ENCODE results near the gene ARPC1B. TPM values are rescaled to one million over a fixed set of nuclear protein-coding genes. Genes with fewer than 3 reads are reported as not detected.

The ARPC1B gene
- total and polyA plus RNA-seq, 2 of the 8 experiments (the other 6 are each of a cell fraction or from before 2014, with no cell fraction given) = 64.5 to 115 TPM

- Histone ChIP-seq H4K91ac (replicated peaks; ENCODE audit: insufficient read length, low read length) (no peak overlapping the region), H4K5ac (ENCODE audit: insufficient read length, low read depth, low read length) (no peak overlapping the region), H2BK12ac (ENCODE audit: low read depth, low read length) (no peak overlapping the region), H2AK5ac (ENCODE audit: low read depth, low read length) (no peak overlapping the region), H3K14ac (ENCODE audit: insufficient read length) (no peak overlapping the region), H3K79me2 (ENCODE audit: control insufficient read depth in 1 of 2, insufficient read depth in 2 of 2, low read length in 2 of 2) (no peaks in the 10 kb centered on the region), H3K79me1 (ENCODE audit: low read depth, low read length) (no peaks in the 10 kb centered on the region), H3K23me2 (ENCODE audit: low read depth, low read length) (peaks cover 4% of the 10 kb centered on the region; the same call in 1 of the 2 replicates), H3K4ac (replicated peaks; ENCODE audit: insufficient read length, low read depth, low read length) (no peak overlapping the region), H3K27ac (ENCODE audit: low read depth, low read length) (no peak overlapping the region), H3K4me1 (replicated peaks in 1 of 4; ENCODE audit: control insufficient read depth in 3 of 4, insufficient read depth in 4 of 4, low read length in 3 of 4) (peaks cover 2 to 12% (median 5%) of the 10 kb centered on the region in 4 experiments; a peak in 6 of 7 replicates), H3K56ac (replicated peaks; ENCODE audit: insufficient read length, low read depth, low read length) (no peak overlapping the region), H4K20me1 (replicated peaks in 1 of 2; ENCODE audit: control insufficient read depth in 1 of 2, insufficient read depth in 2 of 2, low read length in 2 of 2) (peaks cover 14 to 27% of the 10 kb centered on the region in 2 experiments), H3K4me3 (ENCODE audit: extremely low read depth in 1 of 4, insufficient read depth in 2 of 4, low read depth in 3 of 4, low read length in 4 of 4) (no peak overlapping the region), H2AFZ (ENCODE audit: low read length) (no peak overlapping the region), H2BK120ac (replicated peaks; ENCODE audit: low read depth, low read length) (no peak overlapping the region), H3K18ac (ENCODE audit: extremely low read depth, low read length) (no peak overlapping the region), H2BK20ac (ENCODE audit: low read length) (no peak overlapping the region), H3K9ac (replicated peaks in 1 of 4; ENCODE audit: extremely low read depth in 1 of 4, low read depth in 3 of 4, low read length in 3 of 4) (no peak overlapping the region; a peak in 1 of 7 replicates), H3K23ac (ENCODE audit: insufficient read length) (no peak overlapping the region), H3K36me3 (ENCODE audit: control insufficient read depth in 2 of 4, insufficient read depth in 4 of 4, low read length in 3 of 4) (peaks cover 20 to 68% (median 39%) of the 10 kb centered on the region in 4 experiments), H2BK15ac (ENCODE audit: low read length) (no peak overlapping the region), H3K9me3 (ENCODE audit: insufficient read depth in 2 of 2, low read depth in 1 of 2, low read length in 1 of 2) (no peaks in the 10 kb centered on the region), H3K4me2 (ENCODE audit: insufficient read depth in 1 of 2, low read depth in 2 of 2, low read length in 2 of 2) (no peak overlapping the region), H2BK5ac (ENCODE audit: low read depth, low read length) (no peak overlapping the region), H3K27me3 (replicated peaks in 1 of 4; ENCODE audit: control insufficient read depth in 3 of 4, extremely low read depth in 1 of 4, insufficient read depth in 3 of 4, low read length in 3 of 4) (no peaks in the 10 kb centered on the region), H4K8ac (ENCODE audit: extremely low read depth, insufficient read depth, low read length) (no peak overlapping the region)
- POLR2A ChIA-PET (ENCODE audit: partially characterized antibody) = interaction anchor here (1.2 to 7.9 kb wide), 5 partner anchors 11 to 43 kb away, joined by 3 to 150 read pairs (median 12); partner anchors contain the start of genes ARPC1B, BUD31, CPSF4 and PDAP1
- FAIRE-seq = no peak
- CTCF ChIA-PET (ENCODE audit: partially characterized antibody) = interaction anchor here (1.0 kb wide), 1 partner anchor 30 kb away, joined by 3 read pairs; no protein-coding TSS in a partner anchor
- WGBS, 2 experiments (ENCODE audit: extremely low coverage in 1 of 2, insufficient coverage in 1 of 2, insufficient read length in 1 of 2, insufficient replicate concordance in 2 of 2, low coverage in 1 of 2, low lambda C conversion rate in 2 of 2, missing lambda C conversion rate in 1 of 2) = 94% methylated on average over 14 of the region's 14 CpGs; no CpG with 5 or more reads in 1 of the 2 experiments
- TF ChIP-seq CEBPB (IDR thresholded peaks at IDR 0.05; ENCODE audit: low read depth, low read length) (no peak), BRCA1 (IDR thresholded peaks at IDR 0.05; ENCODE audit: low read depth, low read length) (no peak), CTCF (IDR thresholded peaks at IDR 0.05; ENCODE audit: control extremely low read depth in 1 of 3, insufficient read depth in 1 of 3, low read depth in 1 of 3, low read length in 3 of 3) (peak in 1 of 3 experiments; percentile 32; a peak in 2 of 4 replicates), RAD21 (IDR thresholded peaks at IDR 0.05 in 1 of 2, conservative IDR thresholded peaks at IDR 0.05 in 1 of 2; ENCODE audit: low read depth in 2 of 2, low read length in 2 of 2) (peak in 1 of 2 experiments; percentile 28; a peak in 2 of 4 replicates)
- no peak for DNase-seq (ENCODE audit: low read depth in 1 of 2, low spot score in 2 of 2)
These were observed 21.2 kb downstream of the ARPC1B start for GRCh38 chr7:99395616-99396327.

Data from H1 (cell line).